HEK293 (cell line): ENCODE measurements around the gene DMD.

Experiments
- ATF2 ChIP-seq: fragments of 450-650 bp; formaldehyde crosslinking; IDR thresholded peaks from 2 replicates; pipeline ENCODE4 v1.5.1; 2016; ENCODE audit warnings: missing biosample characterization, missing genetic modification characterization, low read depth
- CTCF ChIP-seq: fragments of 450-650 bp; formaldehyde crosslinking; IDR thresholded peaks from 2 replicates; pipeline ENCODE4 v1.5.1; 2016; ENCODE audit warnings: missing biosample characterization, missing genetic modification characterization
- GLI4 ChIP-seq: fragments of 450-650 bp; formaldehyde crosslinking; IDR thresholded peaks from 2 replicates; pipeline ENCODE4 v1.5.1; 2016; ENCODE audit warnings: missing biosample characterization, missing genetic modification characterization
- TCF7L2 ChIP-seq: IDR thresholded peaks from 2 replicates; pipeline ENCODE4 v1.6.1; 2011; ENCODE audit warnings: low read depth, mild to moderate bottlenecking, inconsistent platforms, low read length, moderate library complexity, borderline replicate concordance
- ZNF16 ChIP-seq: fragments of 450-650 bp; formaldehyde crosslinking; IDR thresholded peaks from 2 replicates; pipeline ENCODE4 v1.5.1; 2016; ENCODE audit warnings: low read depth, missing biosample characterization, missing genetic modification characterization
- ZNF558 ChIP-seq: fragments of 450-650 bp; formaldehyde crosslinking; IDR thresholded peaks from 2 replicates; pipeline ENCODE4 v1.5.1; 2016; ENCODE audit warnings: missing biosample characterization, missing genetic modification characterization

GRCh38 chrX:31633349-31633748, 1578.0 kb downstream of the DMD start:
- TF ChIP-seq ZNF16 (tag by site-specific recombination) (no peak), ZNF558 (tag by site-specific recombination) (no peak), GLI4 (tag by site-specific recombination) (no peak), ATF2 (tag by site-specific recombination) (no peak), CTCF (tag by site-specific recombination) (no peak), TCF7L2 (peak; percentile 49; the same call in 1 of the 2 replicates)
